GM12878 (cell line): ENCODE results near the gene NAGK. TPM values are rescaled to one million over a fixed set of nuclear protein-coding genes. Genes with fewer than 3 reads are reported as not detected.

Experiments
- BCL11A ChIP-seq: IDR thresholded peaks from 2 replicates; pipeline ENCODE4 v1.6.1; 2011; ENCODE audit warnings: low read depth, low read length
- BHLHE40 ChIP-seq, 2 experiments: fragments of 450-650 bp in 1 of 2; IDR thresholded peaks; 2 replicates each; pipeline ENCODE4 v1.6.1; 2011 to 2017; ENCODE audit warnings: low read depth in 2 of 2, borderline replicate concordance in 1 of 2, improper control_type of control experiment in 1 of 2, low read length in 1 of 2, mild to moderate bottlenecking in 1 of 2
- CBFB ChIP-seq: IDR thresholded peaks from 2 replicates; pipeline ENCODE4 v1.6.1; 2016; ENCODE audit warnings: antibody characterized with exemption, low read depth
- CUX1 ChIP-seq: IDR thresholded peaks from 2 replicates; pipeline ENCODE4 v1.6.1; 2012; ENCODE audit warnings: improper control_type of control experiment, low read depth, low read length; ENCODE audit not compliant: insufficient replicate concordance
- E2F4 ChIP-seq: IDR thresholded peaks from 2 replicates; pipeline ENCODE4 v1.6.1; 2012; ENCODE audit warnings: low read depth, low read length, improper control_type of control experiment
- EED ChIP-seq: sonication (generic); IDR thresholded peaks from 2 replicates; pipeline ENCODE4 v1.6.1; 2016; ENCODE audit warnings: antibody characterized with exemption, low read depth
- GABPA ChIP-seq: IDR thresholded peaks from 2 replicates; pipeline ENCODE4 v1.6.1; 2014; ENCODE audit warnings: antibody characterized with exemption, low read depth, mild to moderate bottlenecking, inconsistent platforms
- IRF5 ChIP-seq: fragments of 450-650 bp; IDR thresholded peaks from 2 replicates; pipeline ENCODE4 v1.6.1; 2017; ENCODE audit warnings: borderline replicate concordance
- JUNB ChIP-seq: IDR thresholded peaks from 2 replicates; pipeline ENCODE4 v1.6.1; 2016; ENCODE audit warnings: antibody characterized with exemption, mild to moderate bottlenecking
- KLF5 ChIP-seq: fragments of 450-650 bp; IDR thresholded peaks from 2 replicates; pipeline ENCODE4 v1.6.1; 2014; ENCODE audit warnings: mild to moderate bottlenecking; ENCODE audit not compliant: partially characterized antibody
- MEF2B ChIP-seq: fragments of 450-650 bp; IDR thresholded peaks from 2 replicates; pipeline ENCODE4 v1.6.1; 2018; ENCODE audit warnings: mild to moderate bottlenecking, moderate library complexity; ENCODE audit not compliant: partially characterized antibody, poor library complexity, severe bottlenecking
- MLLT1 ChIP-seq: fragments of 450-650 bp; IDR thresholded peaks from 2 replicates; pipeline ENCODE4 v1.6.1; 2016; ENCODE audit warnings: mild to moderate bottlenecking
- NBN ChIP-seq: fragments of 450-650 bp; IDR thresholded peaks from 2 replicates; pipeline ENCODE4 v1.6.1; 2016
- PAX8 ChIP-seq: fragments of 450-650 bp; IDR thresholded peaks from 2 replicates; pipeline ENCODE4 v1.6.1; 2017; ENCODE audit warnings: mild to moderate bottlenecking, moderate library complexity
- PKNOX1 ChIP-seq: fragments of 450-650 bp; IDR thresholded peaks from 2 replicates; pipeline ENCODE4 v1.6.1; 2016; ENCODE audit warnings: mild to moderate bottlenecking
- SMARCA5 ChIP-seq: fragments of 450-650 bp; IDR thresholded peaks from 2 replicates; pipeline ENCODE4 v1.6.1; 2017; ENCODE audit warnings: mild to moderate bottlenecking
- SP1 ChIP-seq: IDR thresholded peaks from one replicate; pipeline ENCODE4 v1.6.1; 2011; ENCODE audit warnings: low read depth, low read length
- TBL1XR1 ChIP-seq: IDR thresholded peaks from 2 replicates; pipeline ENCODE4 v1.6.1; 2012; ENCODE audit warnings: low read depth, low read length, improper control_type of control experiment
- ZNF217 ChIP-seq: fragments of 450-650 bp; IDR thresholded peaks from 2 replicates; pipeline ENCODE4 v1.6.1; 2017; ENCODE audit warnings: antibody characterized with exemption, mild to moderate bottlenecking
- polyA plus RNA-seq, 11 experiments: library from polyadenylated mRNA; depleted of rRNA in 4 of 11; unstranded in 6 of 11; stranded (reverse) in 5 of 11; fragments of >200 nt; fragmentation: Nextera tagmentation in 4 of 11; fragmentation: Illumina TruSeq in 1 of 11; extraction: Ambion mirVana in 4 of 11; extraction: Trizol in 1 of 11; gene quantifications; 1 replicate in 1 of 11; 2 replicates in 10 of 11; pipeline versions ENCODE4 v1.2.1 to v1.2.3, GENCODE V29; 2011 to 2016; ENCODE audit warnings: inconsistent platforms in 2 of 11, missing spikeins in 2 of 11, low read depth in 1 of 11
- total RNA-seq, 4 experiments: library from RNA; depleted of rRNA in 3 of 4; stranded (reverse); fragments of >200 nt in 3 of 4; fragmentation: Illumina TruSeq in 1 of 4; extraction: Trizol in 1 of 4; gene quantifications; 2 replicates each; pipeline versions ENCODE4 v1.2.1 to v1.2.3, GENCODE V29; 2013 to 2021

NAGK gene
- total and polyA plus RNA-seq, 10 of the 15 experiments (the other 5 are each of a cell fraction or from before 2014, with no cell fraction given), result 67.7 to 137 (median 115) TPM

GRCh38 chr2:71064754-71065621 is 3.5 kb upstream of the NAGK start (continued):
- TF ChIP-seq PKNOX1 (peak; percentile 27; the same call in 1 of the 2 replicates), PAX8 (no peak), SMARCA5 (peak; percentile 40), BHLHE40 (IDR thresholded peaks at IDR 0.05; ENCODE audit: borderline replicate concordance in 1 of 2, low read depth in 2 of 2, low read length in 1 of 2) (peak; percentile 31 to 35; a peak in 3 of 4 replicates), CUX1 (no peak), IRF5 (no peak), ZNF217 (peak; percentile 41; the same call in 1 of the 2 replicates), KLF5 (peak; percentile 19), MEF2B (peak; percentile 95), E2F4 (no peak), JUNB (peak; percentile 60), NBN (peak; percentile 79; the same call in 1 of the 2 replicates), CBFB (peak; percentile 73), TBL1XR1 (peak; percentile 93), EED (peak; percentile 88), BCL11A (peak; percentile 55; the same call in 1 of the 2 replicates), GABPA (no peak), MLLT1 (peak; percentile 94), SP1 (peak; percentile 44)
